Progenitor cell of endocrine pancreas (in vitro differentiated cells): ENCODE results near the gene SH2D6. TPM values are rescaled to one million over a fixed set of nuclear protein-coding genes. Genes with fewer than 3 reads are reported as not detected.

ENCODE experiments used
- DNase-seq: peaks from one replicate; pipeline ENCODE4 v3.0.0; 2021; ENCODE audit warnings: low spot score; ENCODE audit not compliant: unreplicated experiment
- H3K27ac Mint-ChIP-seq: 2 replicates; pipeline ENCODE4 v1.8.0; 2021; ENCODE audit warnings: mild to moderate bottlenecking, moderate library complexity, mixed read lengths
- H3K27me3 Mint-ChIP-seq: 2 replicates; pipeline ENCODE4 v1.8.0; 2021; ENCODE audit warnings: mixed read lengths
- H3K36me3 Mint-ChIP-seq: 2 replicates; pipeline ENCODE4 v1.8.0; 2022; ENCODE audit warnings: mixed read lengths; ENCODE audit not compliant: insufficient read depth
- H3K4me1 Mint-ChIP-seq: 2 replicates; pipeline ENCODE4 v1.8.0; 2021; ENCODE audit warnings: low read depth, mixed read lengths
- H3K4me3 Mint-ChIP-seq: 2 replicates; pipeline ENCODE4 v1.8.0; 2021; ENCODE audit warnings: low read depth, mild to moderate bottlenecking, moderate library complexity, mixed read lengths
- H3K9me3 Mint-ChIP-seq: 2 replicates; pipeline ENCODE4 v1.8.0; 2021; ENCODE audit warnings: low read depth, mixed read lengths
- CTCF ChIP-seq: fragments of 200-600 bp; sonication (generic); IDR thresholded peaks from one replicate; pipeline ENCODE4 v1.5.0; 2021; ENCODE audit warnings: antibody characterized with exemption, mild to moderate bottlenecking; ENCODE audit not compliant: unreplicated experiment
- total RNA-seq: library from RNA; stranded (reverse); gene quantifications from 2 replicates; pipeline ENCODE4 v1.2.1, GENCODE V29; 2021

Gene SH2D6
- total RNA-seq, 1 donor from 2014 or later, result 0.29 TPM

- TF ChIP-seq CTCF, result no peak
- Mint-ChIP-seq H3K4me1 (peaks cover 23% of the 10 kb centered on the region), H3K9me3 (peaks cover 5% of the 10 kb centered on the region), H3K4me3 (no peak overlapping the region), H3K27me3 (no peaks in the 10 kb centered on the region), H3K27ac (no peak overlapping the region), H3K36me3 (no peaks in the 10 kb centered on the region)
- no peak for DNase-seq
Measured at GRCh38 chr2:85459771-85460170, 41.3 kb downstream of the SH2D6 start.

DNA sequence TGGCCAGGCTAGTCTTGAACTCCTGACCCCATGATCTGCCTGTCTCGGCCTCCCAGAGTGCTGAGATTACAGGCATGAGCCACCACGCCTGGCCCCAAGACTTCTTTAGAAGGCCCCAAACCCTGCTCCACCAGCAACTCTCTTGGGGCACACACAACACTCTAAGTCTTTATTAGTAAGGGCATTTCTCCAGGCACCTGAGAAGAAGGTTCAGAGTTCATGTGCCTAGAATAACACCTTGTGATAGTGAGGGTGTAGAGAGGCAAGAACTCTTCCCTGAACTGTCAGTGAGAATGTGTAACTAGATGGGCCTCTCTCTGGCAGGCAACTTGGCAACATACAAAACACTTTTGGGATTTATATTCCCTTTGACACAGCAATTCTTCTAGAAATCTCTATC, 43.8 kb downstream of the SH2D6 start:
- Mint-ChIP-seq H3K9me3 (no peaks in the 10 kb centered on the region), H3K27me3 (no peaks in the 10 kb centered on the region), H3K27ac (no peak overlapping the region), H3K4me3 (no peak overlapping the region), H3K4me1 (peaks cover 8% of the 10 kb centered on the region), H3K36me3 (no peaks in the 10 kb centered on the region)
- DNase-seq, result no peak
- no peak for TF ChIP-seq CTCF

DNA sequence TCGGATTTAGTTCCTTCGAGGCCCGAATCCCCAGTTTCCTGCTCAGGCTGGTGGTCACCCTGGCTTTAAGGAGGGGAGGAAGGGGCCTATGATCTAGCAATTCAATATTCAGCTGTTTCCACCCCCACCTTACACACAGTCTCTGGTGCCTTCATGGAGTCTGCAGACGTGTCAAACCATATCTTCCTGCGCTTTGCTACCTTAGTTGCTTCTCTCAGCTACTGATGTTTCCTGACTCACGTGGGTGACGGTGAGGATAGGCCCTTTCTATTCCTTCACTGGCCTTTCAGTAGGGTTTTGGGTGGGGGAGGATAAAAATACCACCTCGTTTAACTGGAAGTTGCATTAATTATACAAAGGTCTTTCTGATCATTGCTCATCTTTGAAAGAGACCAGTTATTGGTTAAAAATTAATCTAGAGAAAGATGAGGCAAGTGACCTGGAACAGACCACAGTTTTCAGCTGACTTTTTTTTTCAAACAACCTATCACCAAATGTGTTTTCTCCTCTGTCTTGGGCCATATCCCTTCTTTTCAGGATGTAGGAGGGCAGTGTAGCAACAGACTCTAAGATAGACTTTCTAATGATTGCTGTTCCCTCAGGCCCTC, 49.7 kb downstream of the SH2D6 start:
- TF ChIP-seq CTCF, result no peak
- no peak overlapping the region for H3K4me3 Mint-ChIP-seq
- no peak for DNase-seq
- H3K36me3 Mint-ChIP-seq, result no peaks in the 10 kb centered on the region
- H3K9me3 Mint-ChIP-seq, result no peaks in the 10 kb centered on the region
- H3K27me3 Mint-ChIP-seq, result no peaks in the 10 kb centered on the region
- H3K4me1 Mint-ChIP-seq, result peaks cover 23% of the 10 kb centered on the region
- H3K27ac Mint-ChIP-seq, result peak overlapping the region; percentile 83

DNA sequence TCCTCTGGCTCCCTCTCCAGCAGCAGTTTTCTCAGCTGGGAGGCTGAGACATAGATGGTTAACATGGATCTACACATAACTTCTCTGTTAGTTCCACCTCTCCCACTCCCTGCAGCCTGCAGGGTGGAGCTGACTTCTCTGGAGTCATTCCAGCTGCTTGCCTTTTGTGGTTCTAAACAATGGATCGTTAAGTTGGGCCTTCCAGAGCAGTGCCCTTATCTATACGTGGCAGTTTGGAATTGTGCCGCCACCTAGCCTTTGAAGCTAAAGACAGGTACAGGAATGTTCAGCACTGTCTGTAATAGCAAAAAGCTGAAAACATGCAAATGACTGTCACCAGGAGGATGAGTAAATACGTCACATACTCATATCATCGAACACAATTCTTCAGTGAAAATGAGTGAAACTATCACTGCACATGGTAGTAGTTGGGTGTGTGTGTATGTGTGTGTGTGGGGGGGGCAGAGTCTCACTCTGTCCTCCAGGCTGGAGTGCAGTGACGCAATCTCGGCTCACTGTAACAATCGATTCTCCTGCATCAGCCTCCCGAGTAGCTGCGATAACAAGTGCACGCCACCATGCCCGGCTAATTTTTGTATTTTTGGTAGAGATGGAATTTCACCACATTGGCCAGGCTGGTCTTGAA, 50.3 kb downstream of the SH2D6 start:
- Mint-ChIP-seq H3K4me1 (peaks cover 23% of the 10 kb centered on the region), H3K27ac (peak overlapping the region; percentile 83), H3K36me3 (no peaks in the 10 kb centered on the region), H3K27me3 (no peaks in the 10 kb centered on the region), H3K9me3 (no peaks in the 10 kb centered on the region), H3K4me3 (no peak overlapping the region)
- DNase-seq, result no peak
- no peak for TF ChIP-seq CTCF

- DNase-seq, result no peak
- H3K27me3 Mint-ChIP-seq, result no peaks in the 10 kb centered on the region
- H3K4me1 Mint-ChIP-seq, result peaks cover 27% of the 10 kb centered on the region
- no peak for TF ChIP-seq CTCF
- no peaks in the 10 kb centered on the region for H3K9me3 Mint-ChIP-seq
- H3K27ac Mint-ChIP-seq, result no peak overlapping the region
- no peaks in the 10 kb centered on the region for H3K36me3 Mint-ChIP-seq
- no peak overlapping the region for H3K4me3 Mint-ChIP-seq
Measured at GRCh38 chr2:85470850-85471800, 52.6 kb downstream of the SH2D6 start.
